Thymus (tissue), 11 donors: ENCODE data around the gene PCDHB6. TPM values are rescaled to one million over a fixed set of nuclear protein-coding genes. Genes with fewer than 3 reads are reported as not detected.
"Not testable (repeated sequence)": the region's sequence is repeated elsewhere in the genome, so short reads cannot be mapped to it uniquely, and the experiment has no call there.

ENCODE experiments used
- DNase-seq, 9 donors: peaks; one replicate each; pipeline ENCODE4 v3.0.0-alpha.2; 2013; ENCODE audit warnings: low spot score in 9 of 9, low read depth in 6 of 9, missing footprints in 1 of 9
- H3K27ac ChIP-seq, 2 donors: one replicate each; pipeline ENCODE4 v1.5.1; 2013; ENCODE audit warnings: control low read depth in 1 of 2, low read depth in 1 of 2, low read length in 1 of 2, mild to moderate bottlenecking in 1 of 2, moderate library complexity in 1 of 2
- H3K27me3 ChIP-seq, 2 donors: one replicate each; pipeline ENCODE4 v1.5.1; 2013; ENCODE audit warnings: low read length in 1 of 2; ENCODE audit not compliant: control insufficient read depth in 2 of 2, insufficient read depth in 1 of 2
- H3K36me3 ChIP-seq, 2 donors: one replicate each; pipeline ENCODE4 v1.5.1; 2013; ENCODE audit warnings: low read length in 1 of 2, mild to moderate bottlenecking in 1 of 2, moderate library complexity in 1 of 2; ENCODE audit not compliant: control insufficient read depth in 2 of 2, insufficient read depth in 2 of 2
- H3K4me1 ChIP-seq, 2 donors: one replicate each; pipeline ENCODE4 v1.5.1; 2013; ENCODE audit warnings: low read length in 2 of 2; ENCODE audit not compliant: control insufficient read depth in 2 of 2, insufficient read depth in 2 of 2
- H3K4me3 ChIP-seq, 2 donors: one replicate each; pipeline ENCODE4 v1.5.1; 2013; ENCODE audit warnings: low read length in 2 of 2, control low read depth in 1 of 2, mild to moderate bottlenecking in 1 of 2
- H3K9me3 ChIP-seq, 2 donors: one replicate each; pipeline ENCODE4 v1.5.1; 2013; ENCODE audit warnings: low read length in 1 of 2, mild to moderate bottlenecking in 1 of 2; ENCODE audit not compliant: control insufficient read depth in 2 of 2, insufficient read depth in 1 of 2
- WGBS: extraction: QIAGEN DNeasy Blood & Tissue Kit; methylation state at CpG from one replicate; pipeline ENCODE4 v1.1.7; 2013; 5-methylcytosine and 5-hydroxymethylcytosine counted together
- polyA plus RNA-seq: library from polyadenylated mRNA; stranded (reverse); fragments of 200-250 nt; gene quantifications from one replicate; pipeline ENCODE4 v1.2.3, GENCODE V29; 2013
- total RNA-seq: library from RNA; stranded (reverse); fragments of 120-200 nt; gene quantifications from one replicate; pipeline ENCODE4 v1.2.4, GENCODE V29; 2013
- donor health status: healthy.

Gene PCDHB6
- total and polyA plus RNA-seq, 2 donors = 0.09 to 0.23 TPM

DNA sequence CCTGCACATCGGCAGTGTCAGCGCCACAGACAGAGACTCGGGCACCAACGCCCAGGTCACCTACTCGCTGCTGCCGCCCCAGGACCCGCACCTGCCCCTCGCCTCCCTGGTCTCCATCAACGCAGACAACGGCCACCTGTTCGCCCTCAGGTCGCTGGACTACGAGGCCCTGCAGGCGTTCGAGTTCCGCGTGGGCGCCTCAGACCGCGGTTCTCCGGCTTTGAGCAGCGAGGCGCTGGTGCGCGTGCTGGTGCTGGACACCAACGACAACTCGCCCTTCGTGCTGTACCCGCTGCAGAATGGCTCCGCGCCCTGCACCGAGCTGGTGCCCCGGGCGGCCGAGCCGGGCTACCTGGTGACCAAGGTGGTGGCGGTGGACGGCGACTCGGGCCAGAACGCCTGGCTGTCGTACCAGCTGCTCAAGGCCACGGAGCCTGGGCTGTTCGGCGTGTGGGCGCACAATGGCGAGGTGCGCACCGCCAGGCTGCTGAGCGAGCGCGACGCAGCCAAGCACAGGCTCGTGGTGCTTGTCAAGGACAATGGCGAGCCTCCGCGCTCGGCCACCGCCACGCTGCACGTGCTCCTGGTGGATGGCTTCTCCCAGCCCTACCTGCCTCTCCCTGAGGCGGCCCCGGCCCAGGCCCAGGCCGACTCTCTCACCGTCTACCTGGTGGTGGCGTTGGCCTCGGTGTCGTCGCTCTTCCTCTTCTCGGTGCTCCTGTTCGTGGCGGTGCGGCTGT is 26.3 kb upstream of the PCDHB6 start:
- H3K4me1 ChIP-seq, DNase-seq, H3K4me3 ChIP-seq, H3K27ac ChIP-seq, H3K36me3 ChIP-seq, H3K9me3 ChIP-seq: not testable (repeated sequence)
- 43% methylated on average over 67 of the region's 73 CpGs for WGBS
- peaks cover 0 to 10% of the 10 kb centered on the region in 2 donors for H3K27me3 ChIP-seq

- WGBS = 93% methylated on average over 1 of the region's 1 CpG
- Histone ChIP-seq H3K27me3 (peaks cover 0 to 5% of the 10 kb centered on the region in 2 donors), H3K4me3 (no peak overlapping the region), H3K36me3 (no peaks in the 10 kb centered on the region), H3K27ac (no peak overlapping the region), H3K9me3 (no peaks in the 10 kb centered on the region), H3K4me1 (no peaks in the 10 kb centered on the region)
- no peak for DNase-seq
Observed at GRCh38 chr5:141127305-141127704, 22.6 kb upstream of the PCDHB6 start.

- DNase-seq = no peak
- peaks cover 2 to 13% of the 10 kb centered on the region in 2 donors for H3K9me3 ChIP-seq
Observed at GRCh38 chr5:141135030-141135717, 14.7 kb upstream of the PCDHB6 start, which contains the start of gene PCDHB5. TSS of gene PCDHB5 (plus strand) at chr5:141135206. CDS start at chr5:141135435, 229 bp downstream.

GRCh38 chr5:141135718-141136266 is 14.1 kb upstream of the PCDHB6 start:
- Histone ChIP-seq H3K4me1 (no peaks in the 10 kb centered on the region), H3K36me3 (no peaks in the 10 kb centered on the region), H3K4me3 (no peak overlapping the region), H3K27ac (no peak overlapping the region), H3K27me3 (peaks cover 0 to 20% of the 10 kb centered on the region in 2 donors), H3K9me3 (peaks cover 2 to 13% of the 10 kb centered on the region in 2 donors)
- WGBS = 54% methylated on average over 19 of the region's 19 CpGs
- no peak for DNase-seq

More at GRCh38 chr5:141135030-141135717, 14.7 kb upstream of the PCDHB6 start, which contains the start of gene PCDHB5:
- no peak within 1 kb of the TSS for H3K27ac ChIP-seq
- peaks cover 0 to 20% of the 10 kb centered on the region in 2 donors for H3K27me3 ChIP-seq
- H3K4me3 ChIP-seq = no peak within 1 kb of the TSS
- WGBS = 25% methylated on average over 22 of the region's 22 CpGs
- H3K36me3 ChIP-seq = no peaks in the 10 kb centered on the region
- H3K4me1 ChIP-seq = no peaks in the 10 kb centered on the region

- Histone ChIP-seq H3K27me3 (peaks cover 0 to 20% of the 10 kb centered on the region in 2 donors), H3K9me3 (peaks cover 2 to 13% of the 10 kb centered on the region in 2 donors)
- WGBS = 55% methylated on average over 33 of the region's 34 CpGs
- not testable (repeated sequence) for H3K27ac ChIP-seq, DNase-seq, H3K4me3 ChIP-seq, H3K4me1 ChIP-seq, H3K36me3 ChIP-seq
Observed at GRCh38 chr5:141137346-141137745, 12.5 kb upstream of the PCDHB6 start.

- H3K4me1 ChIP-seq = no peaks in the 10 kb centered on the region
- H3K27ac ChIP-seq = no peak overlapping the region
- WGBS = 49% methylated on average over 33 of the region's 33 CpGs
- H3K9me3 ChIP-seq = peaks cover 0 to 2% of the 10 kb centered on the region in 2 donors
- peaks cover 0 to 16% of the 10 kb centered on the region in 2 donors for H3K27me3 ChIP-seq
- H3K4me3 ChIP-seq = no peak overlapping the region
- DNase-seq = no peak
- no peaks in the 10 kb centered on the region for H3K36me3 ChIP-seq
Observed at GRCh38 chr5:141150224-141150992, 551 bp downstream of the PCDHB6 start.

GRCh38 chr5:141150993-141151325 is 1.1 kb downstream of the PCDHB6 start:
- 40% methylated on average over 13 of the region's 13 CpGs for WGBS
- peaks cover 0 to 18% of the 10 kb centered on the region in 2 donors for H3K27me3 ChIP-seq
- peaks cover 0 to 2% of the 10 kb centered on the region in 2 donors for H3K9me3 ChIP-seq

GRCh38 chr5:141151632-141152031 is 1.8 kb downstream of the PCDHB6 start:
- WGBS = 43% methylated on average over 39 of the region's 41 CpGs

More at GRCh38 chr5:141150993-141151325, 1.1 kb downstream of the PCDHB6 start:
- no peak for DNase-seq
- H3K36me3 ChIP-seq = no peaks in the 10 kb centered on the region
- H3K27ac ChIP-seq = no peak overlapping the region
- H3K4me3 ChIP-seq = no peak overlapping the region
- H3K4me1 ChIP-seq = no peaks in the 10 kb centered on the region

More at GRCh38 chr5:141151632-141152031, 1.8 kb downstream of the PCDHB6 start:
- not testable (repeated sequence) for H3K4me3 ChIP-seq, DNase-seq, H3K36me3 ChIP-seq, H3K27ac ChIP-seq, H3K9me3 ChIP-seq, H3K4me1 ChIP-seq
- peaks cover 0 to 24% of the 10 kb centered on the region in 2 donors for H3K27me3 ChIP-seq
